ENCODE measurements around the gene FOXN3. TPM values are rescaled to one million over a fixed set of nuclear protein-coding genes. Genes with fewer than 3 reads are reported as not detected.

Gene FOXN3
- total RNA-seq, 2 donors from 2014 or later = 53.9 to 141 TPM

- TF ChIP-seq CTCF (IDR thresholded peaks at IDR 0.05) (no peak), POLR2AphosphoS5 (IDR thresholded peaks at IDR 0.05) (no peak), POLR2A (IDR thresholded peaks at IDR 0.05) (no peak)
- H3K4me3 ChIP-seq = no peak overlapping the region
- H3K9me3 ChIP-seq = no peaks in the 10 kb centered on the region
- WGBS = 90% methylated on average over 7 of the region's 7 CpGs
- H3K36me3 ChIP-seq = no peaks in the 10 kb centered on the region
- no peak for DNase-seq (ENCODE audit: low spot score)
- H3K27me3 ChIP-seq (replicated peaks; ENCODE audit: insufficient read depth) = no peaks in the 10 kb centered on the region
- intact Hi-C loops (cut with DNase I) = no loop called here
- H3K4me1 ChIP-seq (replicated peaks) = no peaks in the 10 kb centered on the region
- no peak overlapping the region for H3K27ac ChIP-seq
These were observed 149.9 kb downstream of the FOXN3 start for GRCh38 chr14:89267163-89267562.

- no peaks in the 10 kb centered on the region for H3K27me3 ChIP-seq (replicated peaks; ENCODE audit: insufficient read depth)
- intact Hi-C loops (cut with DNase I) = no loop called here
- H3K27ac ChIP-seq = no peak overlapping the region
- H3K36me3 ChIP-seq = no peaks in the 10 kb centered on the region
- TF ChIP-seq POLR2A (IDR thresholded peaks at IDR 0.05) = no peak
- no peak for TF ChIP-seq CTCF (IDR thresholded peaks at IDR 0.05)
- no peak for TF ChIP-seq POLR2AphosphoS5 (IDR thresholded peaks at IDR 0.05)
- no peaks in the 10 kb centered on the region for H3K4me1 ChIP-seq (replicated peaks)
- no peak overlapping the region for H3K4me3 ChIP-seq
- WGBS = 89% methylated on average over 7 of the region's 7 CpGs
- no peak for DNase-seq (ENCODE audit: low spot score)
- H3K9me3 ChIP-seq = no peaks in the 10 kb centered on the region
These were observed 150.3 kb downstream of the FOXN3 start for GRCh38 chr14:89266754-89267153.

- TF ChIP-seq POLR2A (IDR thresholded peaks at IDR 0.05) (no peak), CTCF (IDR thresholded peaks at IDR 0.05) (no peak), POLR2AphosphoS5 (IDR thresholded peaks at IDR 0.05) (no peak)
- H3K4me1 ChIP-seq (replicated peaks) = no peaks in the 10 kb centered on the region
- no peak overlapping the region for H3K4me3 ChIP-seq
- DNase-seq (ENCODE audit: low spot score) = no peak
- WGBS = 85% methylated on average over 4 of the region's 4 CpGs
- no peak overlapping the region for H3K27ac ChIP-seq
- H3K9me3 ChIP-seq = no peaks in the 10 kb centered on the region
- no peaks in the 10 kb centered on the region for H3K36me3 ChIP-seq
- intact Hi-C loops (cut with DNase I) = no loop called here
- no peaks in the 10 kb centered on the region for H3K27me3 ChIP-seq (replicated peaks; ENCODE audit: insufficient read depth)
These were observed 151.8 kb downstream of the FOXN3 start for GRCh38 chr14:89265234-89265633.

GRCh38 chr14:89264196-89264800 lies 152.7 kb downstream of the FOXN3 start:
- WGBS = 90% methylated on average over 6 of the region's 6 CpGs
- Histone ChIP-seq H3K27ac (no peak overlapping the region), H3K27me3 (replicated peaks; ENCODE audit: insufficient read depth) (no peaks in the 10 kb centered on the region), H3K4me1 (replicated peaks) (no peaks in the 10 kb centered on the region), H3K9me3 (no peaks in the 10 kb centered on the region), H3K4me3 (no peak overlapping the region), H3K36me3 (no peaks in the 10 kb centered on the region)
- DNase-seq (ENCODE audit: low spot score) = no peak
- TF ChIP-seq POLR2A (IDR thresholded peaks at IDR 0.05) = no peak
- TF ChIP-seq CTCF (IDR thresholded peaks at IDR 0.05) = no peak
- TF ChIP-seq POLR2AphosphoS5 (IDR thresholded peaks at IDR 0.05) = no peak
- intact Hi-C loops (cut with DNase I) = no loop called here

DNA sequence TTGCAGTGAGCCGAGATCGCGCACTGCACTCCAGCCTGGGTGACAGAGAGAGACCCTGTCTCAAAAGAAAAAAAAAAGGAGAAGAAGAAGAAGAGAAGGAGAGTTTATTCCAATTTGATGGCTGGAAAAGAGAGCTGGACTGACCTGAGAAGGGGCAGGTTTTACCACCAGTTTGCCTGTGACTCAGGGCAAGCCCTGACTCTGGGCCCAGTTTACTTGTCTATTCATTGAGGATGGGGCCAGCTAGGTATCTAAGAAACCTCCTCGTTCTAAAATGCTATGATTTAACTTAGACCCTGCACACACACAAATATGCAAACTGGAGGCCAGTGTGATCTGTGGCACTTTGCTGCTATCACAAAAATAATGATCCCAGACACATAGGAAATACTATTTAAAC lies 155.0 kb downstream of the FOXN3 start:
- no peak for DNase-seq (ENCODE audit: low spot score)

More for the DNA sequence above, 155.0 kb downstream of the FOXN3 start:
- intact Hi-C loops (cut with DNase I) = no loop called here
- 89% methylated on average over 4 of the region's 4 CpGs for WGBS
- Histone ChIP-seq H3K4me1 (replicated peaks) (no peaks in the 10 kb centered on the region), H3K4me3 (no peak overlapping the region), H3K27ac (no peak overlapping the region), H3K36me3 (no peaks in the 10 kb centered on the region), H3K27me3 (replicated peaks; ENCODE audit: insufficient read depth) (no peaks in the 10 kb centered on the region), H3K9me3 (no peaks in the 10 kb centered on the region)
- no peak for TF ChIP-seq POLR2A (IDR thresholded peaks at IDR 0.05)
- no peak for TF ChIP-seq POLR2AphosphoS5 (IDR thresholded peaks at IDR 0.05)
- TF ChIP-seq CTCF (IDR thresholded peaks at IDR 0.05) = no peak
